NT2/D1 (cell line): ENCODE results near the gene MAT2A.

Source experiments
- DNase-seq: peaks from one replicate; pipeline ENCODE4 v3.0.0-alpha.2; 2011; ENCODE audit warnings: low read depth, low spot score
- H3K27me3 ChIP-seq: 2 replicates; pipeline ENCODE4 v1.6.0; 2011; ENCODE audit warnings: mild to moderate bottlenecking; ENCODE audit not compliant: insufficient read length, insufficient read depth
- H3K36me3 ChIP-seq: 2 replicates; pipeline ENCODE4 v1.6.1; 2011; ENCODE audit warnings: mild to moderate bottlenecking, low read length, mixed read lengths; ENCODE audit not compliant: insufficient read depth, insufficient read length
- H3K4me1 ChIP-seq: 2 replicates; pipeline ENCODE4 v1.5.1; 2011; ENCODE audit not compliant: insufficient read depth, insufficient read length
- H3K4me3 ChIP-seq: 2 replicates; pipeline ENCODE4 v1.5.1; 2011; ENCODE audit warnings: low read depth; ENCODE audit not compliant: insufficient read length
- H3K9ac ChIP-seq: 2 replicates; pipeline ENCODE4 v1.6.0; 2011; ENCODE audit warnings: low read depth; ENCODE audit not compliant: insufficient read length
- H3K9me3 ChIP-seq: 2 replicates; pipeline ENCODE4 v1.5.1; 2011; ENCODE audit warnings: mild to moderate bottlenecking, low read length; ENCODE audit not compliant: insufficient read depth
- SUZ12 ChIP-seq: IDR thresholded peaks from 2 replicates; pipeline ENCODE4 v1.6.1; 2011; ENCODE audit not compliant: insufficient read length, insufficient read depth; ENCODE audit errors: extremely low read depth
- YY1 ChIP-seq: IDR thresholded peaks from 2 replicates; pipeline ENCODE4 v1.6.1; 2011; ENCODE audit not compliant: insufficient read length, insufficient read depth
- ZNF274 ChIP-seq: IDR thresholded peaks from 2 replicates; pipeline ENCODE4 v1.6.1; 2011; ENCODE audit warnings: mild to moderate bottlenecking, low read depth, low read length

Gene MAT2A

DNA sequence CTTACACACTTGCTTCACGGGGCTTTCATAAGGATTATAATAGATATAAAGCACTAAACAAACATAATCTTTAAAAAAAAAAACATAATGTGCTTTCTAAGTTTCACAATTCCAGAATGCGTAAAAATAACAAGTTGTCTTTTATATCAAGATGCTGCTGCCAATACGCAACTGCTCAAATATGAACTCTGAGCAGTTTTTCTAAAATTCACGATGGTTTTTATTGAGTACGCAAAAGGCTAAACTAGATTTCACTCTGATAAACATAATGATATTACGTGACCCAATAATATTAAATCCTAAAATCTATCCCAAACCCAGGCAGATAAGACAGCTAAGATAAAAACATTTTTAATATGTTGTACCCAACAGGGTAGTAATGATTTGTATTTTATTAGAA is 24.6 kb upstream of the MAT2A start:
- Histone ChIP-seq H3K4me3 (no peak overlapping the region), H3K36me3 (no peaks in the 10 kb centered on the region), H3K9ac (no peak overlapping the region), H3K4me1 (peaks cover 3% of the 10 kb centered on the region), H3K9me3 (no peaks in the 10 kb centered on the region), H3K27me3 (no peaks in the 10 kb centered on the region)
- TF ChIP-seq ZNF274, result no peak
- no peak for TF ChIP-seq SUZ12
- no peak for TF ChIP-seq YY1
- DNase-seq, result no peak

DNA sequence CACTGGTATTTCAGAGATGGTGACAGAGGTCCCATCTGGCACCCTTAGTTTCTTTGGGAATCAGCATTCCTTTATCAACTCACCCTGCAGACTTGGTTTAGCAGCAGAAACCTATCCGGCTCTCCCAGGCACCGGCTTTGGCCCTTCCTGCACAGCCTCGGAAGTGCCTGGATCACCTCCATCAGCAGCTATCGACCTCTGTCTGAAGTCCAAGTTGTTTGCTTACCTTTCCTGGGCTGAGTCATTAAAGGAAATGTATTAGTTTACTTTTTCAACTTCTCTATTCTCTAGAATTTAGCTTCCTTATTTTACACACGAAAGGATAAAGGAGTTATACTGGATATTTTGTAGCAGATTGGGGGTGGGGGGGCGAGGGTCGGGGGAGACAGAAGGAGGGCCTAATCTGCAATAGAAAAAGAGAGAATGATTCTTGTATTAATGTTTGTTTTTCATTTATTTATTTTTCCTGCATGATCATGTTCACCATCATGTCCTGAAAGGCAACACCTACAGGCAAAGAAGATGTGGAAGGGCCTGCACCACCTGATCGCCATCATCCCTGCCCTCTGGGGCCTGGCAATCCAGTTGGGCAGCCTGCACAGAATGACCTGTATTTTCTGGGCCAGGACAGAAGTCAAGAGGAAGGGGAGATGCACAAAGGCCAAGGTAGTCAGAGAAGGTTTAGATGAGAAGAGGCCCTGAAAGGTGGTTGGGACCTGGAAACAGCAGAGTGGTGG is 22.1 kb upstream of the MAT2A start:
- Histone ChIP-seq H3K9ac (no peak overlapping the region), H3K4me3 (no peak overlapping the region), H3K4me1 (peaks cover 3% of the 10 kb centered on the region), H3K36me3 (no peaks in the 10 kb centered on the region), H3K9me3 (no peaks in the 10 kb centered on the region), H3K27me3 (no peaks in the 10 kb centered on the region)
- no peak for TF ChIP-seq YY1
- no peak for TF ChIP-seq SUZ12
- no peak for DNase-seq

DNA sequence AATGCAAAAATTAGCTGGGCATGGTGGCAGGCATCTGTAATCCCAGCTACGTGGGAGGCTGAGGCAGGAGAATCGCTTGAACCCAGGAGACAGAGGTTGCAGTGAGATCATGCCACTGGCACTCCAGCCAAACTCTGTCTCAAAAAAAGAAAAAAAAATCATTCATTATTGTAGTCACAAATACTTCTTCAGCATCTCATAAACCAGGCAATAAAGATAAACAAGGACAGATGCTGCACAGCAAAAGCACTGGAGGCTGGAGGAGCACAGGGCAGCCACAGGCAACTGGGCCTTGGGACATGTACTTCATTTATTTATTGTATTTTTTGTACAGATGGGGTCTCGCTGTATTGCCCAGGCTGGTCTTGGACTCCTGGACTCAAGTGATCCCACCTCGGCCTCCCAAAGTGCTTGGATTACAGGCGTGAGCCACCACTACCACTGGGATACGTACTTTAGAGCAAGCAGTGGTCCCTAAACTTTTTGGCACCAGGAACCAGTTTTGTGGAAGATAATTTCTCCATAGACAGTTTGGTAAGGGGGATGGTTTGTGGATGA is 16.8 kb upstream of the MAT2A start:
- no peak for DNase-seq
- TF ChIP-seq YY1, result no peak
- TF ChIP-seq ZNF274, result no peak
- TF ChIP-seq SUZ12, result no peak
- Histone ChIP-seq H3K27me3 (no peaks in the 10 kb centered on the region), H3K9me3 (no peaks in the 10 kb centered on the region), H3K4me1 (peaks cover 4% of the 10 kb centered on the region), H3K36me3 (no peaks in the 10 kb centered on the region), H3K4me3 (no peak overlapping the region), H3K9ac (no peak overlapping the region)

DNA sequence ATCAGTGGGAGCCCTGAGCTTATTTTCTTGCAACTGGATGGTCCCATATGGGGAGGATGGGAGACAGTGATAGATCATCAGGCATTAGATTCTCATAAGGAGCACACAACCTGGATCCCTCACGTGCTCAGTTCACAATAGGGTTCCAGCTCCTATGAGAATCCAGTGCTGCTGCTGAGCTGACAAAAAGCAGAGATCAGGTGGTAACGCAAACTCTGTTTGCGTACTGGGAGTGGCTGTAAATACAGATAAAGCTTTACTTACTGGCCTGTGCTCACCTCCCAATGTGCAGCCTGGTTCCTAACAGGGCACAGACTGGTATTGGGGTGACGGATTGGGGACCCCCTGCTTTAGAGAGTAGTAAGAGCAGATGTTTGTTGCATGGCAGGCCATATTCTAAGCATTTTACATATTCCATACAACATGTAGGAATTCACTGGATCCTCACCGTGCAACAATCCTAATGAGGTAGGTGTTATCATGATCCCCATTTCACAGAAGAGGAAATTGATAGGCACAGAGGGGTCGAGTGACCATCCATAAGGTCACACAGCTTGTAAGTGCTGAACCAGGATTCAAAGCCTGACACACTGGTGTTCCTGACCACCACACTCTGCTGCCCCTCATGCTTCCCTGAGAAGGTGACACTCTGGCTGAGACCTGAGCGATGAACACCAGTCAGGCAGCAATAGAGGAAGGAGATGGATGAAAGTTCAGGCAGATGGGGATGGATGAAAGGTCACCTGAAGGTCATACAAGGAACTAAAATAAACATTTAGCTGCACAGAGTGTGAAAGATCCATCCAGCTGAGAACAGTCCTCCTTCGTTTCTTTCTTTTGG is 15.7 kb upstream of the MAT2A start:
- Histone ChIP-seq H3K4me3 (no peak overlapping the region), H3K9me3 (no peaks in the 10 kb centered on the region), H3K4me1 (peaks cover 4% of the 10 kb centered on the region), H3K27me3 (no peaks in the 10 kb centered on the region), H3K36me3 (no peaks in the 10 kb centered on the region), H3K9ac (no peak overlapping the region)
- DNase-seq, result no peak
- no peak for TF ChIP-seq ZNF274
- TF ChIP-seq SUZ12, result no peak
- no peak for TF ChIP-seq YY1

DNA sequence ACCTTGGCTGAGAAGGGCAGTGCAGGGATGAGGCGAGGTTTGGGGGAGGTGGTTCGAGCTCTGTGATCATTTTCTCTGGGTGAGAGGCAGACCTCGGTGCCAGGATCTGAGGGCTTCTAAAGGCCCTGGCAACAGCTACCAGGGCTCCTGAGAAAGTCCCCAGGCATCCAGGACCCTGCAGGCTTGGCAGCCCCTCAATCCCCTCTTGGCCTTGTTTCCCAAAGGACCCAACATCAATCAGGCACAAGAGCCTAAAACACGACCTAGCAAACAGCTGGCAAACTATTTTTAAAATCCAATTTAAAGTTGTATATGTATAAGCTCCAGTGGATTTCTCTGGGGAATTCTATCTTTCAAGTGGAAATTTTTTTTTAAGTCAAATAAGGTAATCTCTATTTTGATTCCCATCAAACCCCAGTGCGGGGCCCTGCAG is 15.0 kb upstream of the MAT2A start:
- no peak for DNase-seq
- Histone ChIP-seq H3K27me3 (no peaks in the 10 kb centered on the region), H3K4me3 (no peak overlapping the region), H3K9ac (peak overlapping the region; percentile 34), H3K36me3 (no peaks in the 10 kb centered on the region), H3K4me1 (peaks cover 4% of the 10 kb centered on the region), H3K9me3 (no peaks in the 10 kb centered on the region)
- TF ChIP-seq ZNF274 (no peak), YY1 (no peak), SUZ12 (no peak)

DNA sequence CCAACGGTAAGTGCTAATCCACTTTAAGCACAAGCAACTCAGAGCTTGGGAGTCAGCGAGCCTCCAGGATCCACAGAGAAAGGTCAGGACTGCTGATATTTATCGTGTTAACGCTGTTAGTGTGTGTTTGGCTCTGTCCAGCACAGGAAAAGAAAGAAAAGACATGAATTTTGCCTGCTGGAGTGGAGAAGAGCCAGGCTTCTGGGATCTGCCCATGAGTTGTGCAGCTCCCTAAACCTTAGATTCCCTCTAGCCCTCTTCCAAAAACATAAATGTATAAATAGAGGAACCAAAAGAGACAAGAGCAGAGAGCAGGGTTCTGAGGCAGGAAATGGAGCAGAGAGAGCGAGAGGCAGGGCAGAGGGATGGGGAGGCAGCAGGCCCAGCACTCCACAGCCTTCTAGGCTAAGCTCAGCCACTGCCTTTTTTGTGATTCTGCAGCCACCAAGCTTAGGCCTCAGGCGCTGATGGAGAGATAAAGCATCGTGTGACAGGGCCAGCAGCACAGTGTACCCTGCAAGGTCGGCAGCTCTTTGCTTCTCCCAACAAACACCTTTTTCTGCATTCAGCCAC is 14.5 kb upstream of the MAT2A start:
- no peaks in the 10 kb centered on the region for H3K36me3 ChIP-seq
- no peak for DNase-seq
- H3K4me3 ChIP-seq, result no peak overlapping the region
- TF ChIP-seq YY1 (no peak), ZNF274 (no peak), SUZ12 (no peak)
- no peaks in the 10 kb centered on the region for H3K27me3 ChIP-seq
- H3K9me3 ChIP-seq, result no peaks in the 10 kb centered on the region
- H3K9ac ChIP-seq, result peak overlapping the region; percentile 17
- peaks cover 4% of the 10 kb centered on the region for H3K4me1 ChIP-seq

DNA sequence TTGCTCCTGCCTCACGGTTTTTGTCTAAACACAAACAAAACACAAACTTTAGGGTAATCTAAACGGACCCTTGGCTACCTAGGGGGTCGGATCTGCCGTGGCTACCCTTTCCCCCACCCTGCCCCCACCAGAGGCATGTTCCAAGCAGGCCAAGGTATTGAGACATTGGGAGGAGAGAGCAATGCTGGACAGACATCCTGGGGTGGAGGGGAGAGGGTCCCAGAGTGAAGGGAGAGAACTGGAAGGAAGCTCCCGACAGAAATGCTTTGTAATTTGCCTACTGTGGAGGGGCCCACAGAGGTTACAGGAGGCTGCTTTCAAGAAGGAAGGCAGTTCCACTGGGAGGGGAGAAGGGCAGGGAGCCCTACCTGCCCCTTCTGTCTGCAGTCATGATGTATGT is 13.9 kb upstream of the MAT2A start:
- no peaks in the 10 kb centered on the region for H3K36me3 ChIP-seq
- no peak overlapping the region for H3K9ac ChIP-seq
- TF ChIP-seq YY1, result no peak
- TF ChIP-seq SUZ12, result no peak
- TF ChIP-seq ZNF274, result no peak
- no peaks in the 10 kb centered on the region for H3K9me3 ChIP-seq
- H3K4me3 ChIP-seq, result no peak overlapping the region
- no peaks in the 10 kb centered on the region for H3K27me3 ChIP-seq
- no peak for DNase-seq
- peaks cover 4% of the 10 kb centered on the region for H3K4me1 ChIP-seq
